NCI-H345 treated with DMSO at 0.1 percent for 48 hours (cell line): ENCODE measurements around the gene ADCY6.

Experiments
- DNase-seq: peaks from one replicate; lab custom pipeline; 2025; ENCODE audit not compliant: unreplicated experiment; lab: John Stamatoyannopoulos, UW

The ADCY6 gene

DNA sequence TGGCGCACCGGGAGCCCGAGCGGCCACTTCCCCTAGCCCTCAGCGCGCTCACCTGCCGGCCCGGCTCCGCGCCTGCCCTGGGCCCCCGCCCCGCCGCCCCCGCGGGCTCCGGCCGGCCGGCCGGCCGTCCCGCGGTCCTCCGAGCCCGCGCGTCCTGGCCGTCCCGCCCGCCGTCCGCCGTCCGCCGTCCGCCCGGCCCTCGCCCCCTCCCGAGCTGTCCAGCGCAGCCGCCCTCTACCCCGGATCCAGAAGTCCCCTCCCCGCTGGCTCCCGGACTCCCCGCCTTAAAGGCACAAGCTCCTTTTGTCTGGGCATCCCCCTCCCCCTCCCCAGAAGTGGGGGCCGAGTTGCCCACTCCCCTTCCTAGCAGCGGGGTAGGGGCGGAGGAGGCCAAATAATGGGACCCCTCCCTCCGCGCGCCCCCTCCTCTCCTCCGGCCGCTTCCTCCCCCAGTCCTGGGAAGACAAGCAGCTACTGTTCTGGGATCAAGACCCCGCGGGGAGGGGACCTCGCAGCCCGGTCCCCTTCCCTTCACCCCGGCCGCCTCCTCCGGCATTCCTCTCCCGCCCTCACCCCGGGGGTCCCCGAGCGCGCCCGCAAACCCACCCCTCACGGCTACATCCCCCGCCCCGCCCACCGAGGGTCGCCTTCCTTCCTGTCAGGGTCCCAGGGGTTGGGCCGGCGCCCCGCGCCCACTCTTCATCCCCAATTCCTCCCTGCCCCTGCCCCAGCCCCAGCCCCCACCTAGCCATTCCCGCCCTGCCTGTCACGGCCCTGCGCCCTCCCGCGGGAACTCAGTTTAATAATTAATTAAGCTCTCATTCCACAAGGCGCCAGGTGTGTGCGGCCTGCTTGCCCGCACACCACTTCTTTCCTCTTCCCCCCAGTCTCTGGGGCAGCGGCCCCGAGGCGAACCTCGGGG lies at the start of gene ADCY6:
Gene ADCY6 (minus strand): TSS at position 236 of the 922 bp plus-strand sequence. CDS start 5,655 bp downstream, outside the sequence.
- no peak for DNase-seq

DNA sequence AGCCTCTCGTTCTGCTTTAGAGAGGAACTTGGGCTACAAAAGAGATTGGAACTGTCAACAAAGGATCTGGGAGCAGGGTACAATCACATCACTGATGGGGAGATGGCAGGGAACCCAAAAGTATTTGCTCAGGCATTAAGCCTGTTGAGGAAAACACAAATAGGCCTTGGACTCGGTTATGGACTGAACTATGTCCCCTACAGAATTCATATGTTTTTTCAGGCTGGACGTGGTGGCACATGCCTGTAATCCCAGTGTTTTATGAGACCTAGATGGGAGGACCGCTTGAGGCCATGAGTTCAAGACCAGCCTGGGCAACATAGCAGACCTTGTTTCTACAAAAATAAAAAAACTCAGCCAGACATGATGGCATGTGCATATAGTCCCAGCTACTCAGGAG lies 49.2 kb upstream of the ADCY6 start:
- no peak for DNase-seq

DNA sequence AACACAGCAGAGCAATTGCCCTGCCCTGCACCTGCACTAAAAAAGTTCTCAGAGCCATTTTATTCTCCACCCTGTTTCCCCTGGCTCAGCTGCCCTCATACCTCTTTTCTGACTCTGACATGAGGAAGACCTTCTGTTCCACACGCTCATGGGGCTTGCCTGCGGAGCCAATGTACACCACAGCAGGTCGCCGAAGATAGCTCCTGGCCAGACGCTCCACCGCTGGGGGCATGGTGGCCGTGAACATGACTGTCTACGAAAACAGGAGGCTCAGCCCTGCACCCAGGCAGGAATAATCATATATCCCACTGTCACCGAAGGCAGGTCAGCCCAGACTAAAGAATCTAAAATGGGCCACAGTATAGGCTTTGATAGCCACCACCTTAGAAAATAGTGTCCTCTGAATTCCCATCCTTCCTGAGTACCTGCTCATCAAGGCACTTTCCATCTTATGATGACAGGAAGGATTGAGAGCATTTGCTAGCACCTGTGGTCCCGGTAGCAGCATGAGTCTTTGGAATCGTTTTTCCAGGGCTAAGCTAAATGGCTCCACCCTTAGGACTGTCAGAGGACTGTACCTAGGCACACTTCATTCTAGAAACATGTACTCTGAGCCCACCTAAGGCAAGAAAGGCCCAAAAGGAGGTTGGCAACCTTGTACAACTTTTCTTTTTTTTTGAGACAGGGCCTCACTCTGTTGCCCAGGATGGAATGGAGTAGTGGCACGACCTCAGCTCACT lies 43.6 kb upstream of the ADCY6 start:
- no peak for DNase-seq

DNA sequence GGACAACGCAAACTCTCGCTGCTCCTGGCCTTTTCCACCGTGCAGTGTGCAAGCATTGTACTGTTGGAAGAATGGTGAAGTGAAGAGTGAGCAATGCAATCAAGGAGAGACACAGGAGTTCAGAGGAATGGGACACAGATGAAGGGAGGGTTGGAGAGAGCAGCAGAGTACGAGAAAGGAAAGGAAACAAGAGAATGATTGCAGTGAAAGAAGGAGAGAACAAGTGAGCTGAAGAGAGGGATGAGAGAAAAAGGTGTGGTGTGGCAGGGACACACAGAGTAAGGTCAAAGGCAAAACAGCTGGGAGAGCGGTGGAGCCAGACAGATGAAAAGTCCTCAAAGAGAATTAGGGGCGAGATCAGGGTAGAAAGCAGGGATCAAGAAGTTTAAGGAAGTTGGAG lies 42.4 kb upstream of the ADCY6 start:
- DNase-seq = no peak

- no peak for DNase-seq
These were observed 40.1 kb upstream of the ADCY6 start for GRCh38 chr12:48828841-48829575.

GRCh38 chr12:48828293-48828692 lies 39.4 kb upstream of the ADCY6 start:
- DNase-seq = no peak

DNA sequence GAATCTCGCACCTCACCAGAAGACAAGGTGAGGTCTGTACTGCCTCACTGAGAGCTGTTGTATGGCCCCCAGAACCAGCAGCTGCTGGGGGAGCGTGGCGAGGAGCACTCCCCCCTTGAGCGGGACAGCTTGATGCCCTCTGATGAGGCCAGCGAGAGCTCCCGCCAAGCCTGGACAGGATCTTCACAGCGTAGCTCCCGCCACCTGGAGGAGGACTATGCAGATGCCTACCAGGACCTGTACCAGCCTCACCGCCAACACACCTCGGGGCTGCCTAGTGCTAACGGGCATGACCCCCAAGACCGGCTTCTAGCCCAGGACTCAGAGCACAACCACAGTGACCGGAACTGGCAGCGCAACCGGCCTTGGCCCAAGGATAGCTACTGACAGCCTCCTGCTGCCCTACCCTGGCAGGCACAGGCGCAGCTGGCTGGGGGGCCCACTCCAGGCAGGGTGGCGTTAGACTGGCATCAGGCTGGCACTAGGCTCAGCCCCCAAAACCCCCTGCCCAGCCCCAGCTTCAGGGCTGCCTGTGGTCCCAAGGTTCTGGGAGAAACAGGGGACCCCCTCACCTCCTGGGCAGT lies 38.7 kb upstream of the ADCY6 start:
- DNase-seq = no peak

GRCh38 chr12:48827026-48827425 lies 38.1 kb upstream of the ADCY6 start:
- no peak for DNase-seq

- DNase-seq = no peak
These were observed 37.4 kb upstream of the ADCY6 start for GRCh38 chr12:48826209-48826855.

DNA sequence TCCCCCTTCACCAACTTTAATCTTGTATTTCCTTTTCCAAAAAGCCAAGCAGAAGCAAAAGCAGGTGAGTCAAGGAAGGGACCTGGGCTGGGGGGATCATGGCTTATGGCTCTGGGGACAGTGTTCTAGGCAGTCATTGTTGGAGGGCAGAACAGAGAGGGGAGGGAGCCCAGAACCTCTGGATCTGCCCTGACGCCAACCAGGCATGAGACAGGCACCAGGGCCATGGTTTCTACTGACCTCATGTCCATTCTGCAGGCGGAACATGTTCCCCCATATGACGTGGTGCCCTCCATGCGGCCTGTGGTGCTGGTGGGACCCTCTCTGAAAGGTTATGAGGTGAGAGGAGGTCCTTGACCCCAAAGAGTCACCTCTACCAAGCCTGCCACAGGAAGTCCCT lies 36.0 kb upstream of the ADCY6 start:
- DNase-seq = no peak

- DNase-seq = no peak
These were observed 35.2 kb upstream of the ADCY6 start for GRCh38 chr12:48824112-48824511.

GRCh38 chr12:48823281-48823680 lies 34.4 kb upstream of the ADCY6 start:
- DNase-seq = no peak

- DNase-seq = no peak
These were observed 33.8 kb upstream of the ADCY6 start for GRCh38 chr12:48822711-48823110.

GRCh38 chr12:48822139-48822538 lies 33.2 kb upstream of the ADCY6 start:
- DNase-seq = no peak

- no peak for DNase-seq
These were observed 31.3 kb upstream of the ADCY6 start for GRCh38 chr12:48819986-48820725.

DNA sequence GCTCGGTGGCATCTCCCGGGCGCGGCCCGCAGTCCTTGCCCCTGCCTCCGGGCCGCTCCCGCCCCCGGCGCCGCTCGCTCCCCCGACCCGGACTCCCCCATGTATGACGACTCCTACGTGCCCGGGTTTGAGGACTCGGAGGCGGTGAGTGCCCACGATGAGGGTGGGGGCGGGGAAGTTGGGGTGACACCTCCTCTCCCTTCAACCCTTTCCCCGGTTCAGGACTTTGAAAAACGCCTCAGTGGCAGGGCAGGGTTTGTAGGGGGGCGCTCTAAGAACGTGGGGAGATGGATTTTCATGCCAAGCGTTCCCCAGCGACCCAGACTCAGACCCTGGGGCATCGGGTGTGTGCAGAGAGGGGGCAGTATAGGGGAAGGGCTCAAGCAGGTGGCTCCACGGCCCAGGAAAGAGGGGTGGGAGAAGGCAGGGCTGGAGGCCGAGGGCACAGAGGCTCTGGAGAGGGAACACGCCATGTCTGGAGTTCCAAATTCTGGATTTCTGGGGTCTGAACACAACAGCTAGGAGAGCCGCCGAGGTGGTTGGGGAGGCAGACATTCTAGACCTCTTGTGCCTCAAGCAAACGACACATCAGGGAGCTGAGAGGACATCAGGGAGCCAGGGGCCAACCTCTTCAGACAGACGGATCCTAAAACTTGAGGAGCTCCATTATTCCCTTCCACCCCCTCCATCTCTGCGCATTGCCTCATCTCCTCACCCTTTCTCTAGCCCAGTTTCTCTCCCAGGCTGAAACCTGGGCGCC lies 30.1 kb upstream of the ADCY6 start:
- no peak for DNase-seq

DNA sequence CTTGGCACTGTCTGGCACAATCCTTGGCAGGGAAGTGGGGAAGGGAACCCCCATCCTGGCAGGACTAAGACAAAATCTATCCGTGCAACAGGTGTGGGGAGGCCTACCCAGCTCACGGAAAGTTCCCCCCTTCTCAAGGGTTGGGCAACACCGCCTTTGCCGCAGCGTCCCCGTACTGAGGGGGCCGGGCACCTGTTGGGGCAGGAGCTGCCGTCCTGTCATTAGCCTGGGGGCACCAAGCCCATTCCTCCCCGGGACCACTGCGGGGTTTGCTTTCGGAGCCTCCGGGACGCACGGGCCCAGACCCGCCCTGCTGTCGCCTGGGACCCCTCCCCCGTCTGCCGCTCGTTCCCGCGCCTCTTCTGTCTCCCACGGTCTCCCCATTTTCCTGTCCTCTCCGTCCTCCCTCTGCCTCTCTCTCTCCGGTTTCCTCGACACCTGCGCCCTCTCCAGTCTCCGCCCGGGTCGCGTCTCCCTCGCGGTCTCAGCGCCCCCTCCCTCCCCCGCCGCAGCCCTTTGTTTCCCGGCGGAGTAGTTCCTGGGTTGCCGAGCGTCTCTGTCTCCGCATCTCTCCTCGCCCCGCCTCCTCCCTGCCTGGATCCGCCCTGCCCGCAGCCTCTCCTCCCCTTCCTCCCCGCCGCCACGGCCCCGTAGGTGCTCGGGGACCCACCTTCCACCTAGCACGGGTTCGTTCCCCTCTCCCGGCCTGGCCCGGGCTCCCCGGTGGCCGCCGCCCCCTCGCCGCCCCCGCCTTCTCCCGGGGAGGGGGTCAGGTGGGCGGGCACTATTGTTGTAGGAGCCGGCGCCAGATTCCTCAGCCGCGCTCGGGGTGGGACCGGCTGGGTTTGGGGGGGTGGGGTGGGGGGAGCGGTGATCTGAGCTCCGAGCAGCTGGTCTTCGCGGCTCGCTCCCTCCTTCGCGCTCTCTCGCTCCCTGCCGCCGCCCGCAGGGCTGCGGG lies 29.3 kb upstream of the ADCY6 start, which contains the start of gene CACNB3:
Gene CACNB3 (plus strand): TSS at position 624 of the 958 bp plus-strand sequence. CDS start 434 bp downstream, outside the sequence.
- DNase-seq = no peak
